Smooth muscle cell of the brain vasculature (primary cell): ENCODE data around the gene AMPD3.

Experiments
- DNase-seq: peaks from one replicate; pipeline ENCODE4 v3.0.0-alpha.2; 2012; ENCODE audit warnings: low read depth, low spot score

The AMPD3 gene

DNA sequence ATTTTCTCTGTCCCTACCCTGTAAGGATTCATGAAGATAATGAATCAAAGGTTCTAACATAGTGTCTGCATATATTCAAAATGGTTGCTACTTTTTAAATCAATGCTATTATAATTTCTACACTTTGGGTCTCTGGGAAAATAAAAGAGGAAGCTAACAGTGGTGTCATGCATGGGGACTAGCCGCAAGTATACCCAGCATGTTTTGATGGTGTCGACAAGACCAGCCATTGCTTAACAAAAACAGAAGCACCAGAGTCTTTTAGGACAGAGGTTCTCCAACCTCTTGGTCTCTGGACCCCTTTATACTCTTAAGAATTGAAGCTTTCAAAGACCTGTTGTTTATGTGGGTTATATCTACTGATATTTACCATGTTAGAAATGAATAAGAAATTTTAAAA, 48.2 kb downstream of the AMPD3 start:
- no peak for DNase-seq

- no peak for DNase-seq
Observed at GRCh38 chr11:10503777-10504480, 48.9 kb downstream of the AMPD3 start.

DNA sequence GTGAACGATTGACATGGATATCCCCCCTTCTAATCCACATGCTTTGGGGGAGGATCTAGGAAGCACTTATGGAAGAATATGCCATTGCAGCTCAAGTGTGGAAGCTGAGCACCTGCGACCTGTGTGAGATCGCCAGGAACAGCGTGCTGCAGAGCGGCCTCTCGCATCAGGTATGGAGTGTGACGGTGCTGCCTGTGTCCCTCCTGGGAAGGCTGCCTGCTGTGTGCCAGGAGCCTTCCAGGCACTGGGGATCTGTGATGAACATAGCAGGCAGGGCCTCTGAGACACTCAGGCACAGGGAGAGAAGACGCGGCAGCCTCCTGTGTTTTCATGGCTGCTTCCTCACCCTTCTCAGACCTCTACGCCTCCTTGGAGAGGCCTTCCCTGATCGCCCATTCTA, 49.4 kb downstream of the AMPD3 start:
- DNase-seq: no peak

DNA sequence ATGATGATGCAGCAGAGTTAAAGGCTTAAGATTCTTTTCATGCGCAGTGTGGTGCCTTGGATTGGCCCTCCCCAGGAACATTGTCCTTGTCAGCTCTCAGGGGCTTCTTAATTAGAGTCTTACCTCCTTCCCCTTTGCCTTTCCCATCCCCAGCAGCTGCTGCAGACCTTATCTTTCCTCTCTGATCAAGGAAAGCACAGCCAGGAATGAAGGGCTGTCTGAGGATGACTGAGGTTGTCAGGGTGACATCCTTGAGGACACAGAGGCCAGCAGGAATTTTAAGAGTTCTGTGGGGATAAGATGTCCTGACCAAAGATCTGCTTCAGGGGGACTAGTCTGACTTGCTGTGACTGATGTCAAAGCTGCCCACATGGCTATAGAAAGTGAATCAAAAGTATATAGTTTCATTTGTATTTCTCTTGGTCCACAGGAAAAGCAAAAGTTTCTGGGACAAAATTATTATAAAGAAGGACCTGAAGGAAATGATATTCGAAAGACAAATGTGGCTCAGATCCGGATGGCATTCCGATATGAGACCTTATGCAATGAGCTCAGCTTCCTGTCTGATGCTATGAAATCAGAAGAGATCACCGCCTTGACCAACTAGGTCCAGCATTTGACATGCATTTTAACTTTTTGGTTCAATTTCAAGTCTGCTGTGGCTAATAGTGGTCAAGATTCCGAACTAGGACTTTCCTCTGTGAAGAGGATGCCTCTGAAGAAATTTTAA, 50.4 kb downstream of the AMPD3 start:
- DNase-seq: no peak

- DNase-seq: no peak
Observed at GRCh38 chr11:10506008-10506370, 50.9 kb downstream of the AMPD3 start.

- DNase-seq: no peak
Observed at GRCh38 chr11:10511181-10511621, 56.1 kb downstream of the AMPD3 start.

DNA sequence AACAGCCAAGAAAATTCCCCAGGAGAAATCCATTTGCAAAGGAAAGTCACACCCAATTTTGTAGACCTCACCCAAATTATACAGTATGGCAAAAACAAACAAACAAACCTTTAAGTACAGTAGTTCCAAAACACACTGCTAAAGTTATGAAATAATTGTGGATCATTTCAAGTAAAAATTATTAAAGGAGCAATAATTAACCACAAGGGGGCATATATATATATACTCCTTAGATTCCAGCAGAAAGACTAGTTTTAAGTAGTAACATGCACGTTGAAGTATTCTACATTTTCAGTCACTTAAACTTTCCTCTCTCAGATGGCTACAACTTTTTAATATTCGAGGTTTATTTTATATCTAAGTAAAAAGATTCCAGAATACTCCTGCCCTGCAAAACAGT, 59.1 kb downstream of the AMPD3 start:
- DNase-seq: no peak

DNA sequence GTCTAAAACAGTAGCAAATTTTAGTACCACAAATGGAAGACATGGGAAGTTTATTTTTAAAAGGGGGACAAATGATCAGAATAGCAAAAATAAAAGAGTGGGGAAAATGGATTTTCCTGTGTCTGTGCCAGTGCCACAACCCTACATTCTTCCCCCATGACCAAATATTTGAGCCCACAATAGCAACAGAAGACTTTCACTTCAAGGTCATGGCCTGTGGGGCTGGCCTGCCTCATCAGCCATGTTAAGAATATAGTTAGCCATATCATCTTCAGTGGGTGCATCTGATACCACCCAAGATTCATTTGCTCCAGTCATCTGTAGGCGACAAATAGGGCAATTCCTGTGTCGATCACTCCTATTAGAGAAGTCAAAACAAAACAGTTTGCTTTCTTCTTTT, 59.6 kb downstream of the AMPD3 start:
- DNase-seq: no peak

DNA sequence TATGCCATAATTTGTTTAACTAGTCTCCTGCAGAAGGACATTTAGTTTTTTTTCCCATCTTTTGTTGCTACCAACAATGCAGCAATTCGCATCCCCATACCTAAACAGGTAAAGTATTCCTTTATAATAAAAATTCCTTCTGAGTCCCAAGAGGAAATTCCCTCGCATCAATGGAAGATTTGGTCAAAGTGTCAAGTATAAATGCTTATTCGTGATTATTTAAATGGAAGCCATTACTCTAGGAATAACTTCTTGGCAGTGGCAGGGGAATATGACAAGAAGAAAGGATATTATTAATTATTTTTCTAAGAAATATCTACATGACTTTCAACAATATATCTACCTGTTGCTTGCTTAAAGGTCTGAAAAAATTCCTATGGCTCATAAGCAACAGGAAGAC, 60.4 kb downstream of the AMPD3 start:
- DNase-seq: no peak

- no peak for DNase-seq
Observed at GRCh38 chr11:10518123-10518522, 63.1 kb downstream of the AMPD3 start.

GRCh38 chr11:10518891-10519290, 63.8 kb downstream of the AMPD3 start:
- DNase-seq: no peak

- DNase-seq: no peak
Observed at GRCh38 chr11:10519630-10520029, 64.6 kb downstream of the AMPD3 start.

GRCh38 chr11:10520562-10520961, 65.5 kb downstream of the AMPD3 start:
- DNase-seq: no peak

DNA sequence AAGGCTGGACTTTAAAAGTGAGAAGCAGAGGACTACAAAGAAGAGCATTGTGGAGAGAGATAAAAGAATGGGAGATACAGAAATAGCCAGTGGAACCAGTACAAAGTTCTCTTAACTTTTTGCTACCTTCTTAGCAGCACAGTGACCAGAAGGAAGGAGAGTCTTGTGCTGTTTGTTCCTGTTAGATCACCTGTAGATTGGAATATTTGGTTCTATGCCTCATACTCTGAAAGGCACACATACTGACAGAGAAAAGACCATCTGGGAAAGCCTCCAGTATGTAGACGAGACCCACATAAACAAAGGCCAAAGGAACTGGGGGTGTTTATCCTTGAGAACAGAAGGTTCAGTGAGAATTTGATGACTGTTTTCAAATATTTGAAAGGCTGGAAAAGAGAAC, 67.2 kb downstream of the AMPD3 start:
- DNase-seq: no peak

- DNase-seq: no peak
Observed at GRCh38 chr11:10522921-10523320, 67.9 kb downstream of the AMPD3 start.

GRCh38 chr11:10524471-10524870, 69.4 kb downstream of the AMPD3 start:
- no peak for DNase-seq

DNA sequence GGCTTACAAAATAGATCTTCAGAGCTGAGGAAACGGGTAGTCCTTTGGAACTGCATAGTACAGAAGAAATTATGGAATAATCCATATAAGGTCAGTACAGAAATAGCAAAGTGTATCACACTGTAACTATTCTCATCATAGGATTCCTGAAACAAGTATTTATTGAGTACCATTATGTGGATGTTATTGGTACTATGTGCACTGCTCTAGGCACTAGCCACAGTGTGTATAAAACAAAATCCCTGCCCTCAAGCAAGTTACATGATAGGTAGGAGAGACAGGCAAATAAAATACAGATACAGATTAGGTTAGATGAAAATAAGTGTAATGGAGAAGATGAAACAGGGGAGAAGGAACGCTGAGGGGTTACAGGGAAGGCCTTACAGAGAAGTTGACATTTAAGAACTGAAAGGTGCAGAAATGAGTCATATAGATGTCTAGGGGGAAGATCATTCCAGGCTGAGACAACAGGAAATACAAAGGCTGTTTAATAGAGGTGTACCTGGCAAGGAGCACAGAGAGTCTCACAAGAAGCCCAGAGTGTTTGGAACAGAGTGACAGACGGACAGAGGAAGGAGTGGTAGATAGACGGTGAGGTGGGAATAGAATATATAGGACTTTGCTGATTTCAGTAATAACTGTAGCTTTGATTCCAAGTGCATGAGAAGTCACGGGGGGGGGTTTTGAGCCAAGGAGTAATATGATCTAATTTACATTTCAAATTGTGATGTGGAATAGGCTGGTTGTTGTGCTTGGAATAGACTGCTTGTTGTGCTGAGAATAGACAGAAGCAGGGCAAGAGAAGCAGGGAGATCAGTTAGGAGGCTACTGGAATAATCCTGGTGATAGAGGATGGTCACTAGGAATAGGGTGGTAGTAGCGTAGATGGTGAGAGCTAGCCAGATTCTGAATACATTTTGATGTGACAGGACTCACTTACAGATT, 72.2 kb downstream of the AMPD3 start:
- DNase-seq: no peak

DNA sequence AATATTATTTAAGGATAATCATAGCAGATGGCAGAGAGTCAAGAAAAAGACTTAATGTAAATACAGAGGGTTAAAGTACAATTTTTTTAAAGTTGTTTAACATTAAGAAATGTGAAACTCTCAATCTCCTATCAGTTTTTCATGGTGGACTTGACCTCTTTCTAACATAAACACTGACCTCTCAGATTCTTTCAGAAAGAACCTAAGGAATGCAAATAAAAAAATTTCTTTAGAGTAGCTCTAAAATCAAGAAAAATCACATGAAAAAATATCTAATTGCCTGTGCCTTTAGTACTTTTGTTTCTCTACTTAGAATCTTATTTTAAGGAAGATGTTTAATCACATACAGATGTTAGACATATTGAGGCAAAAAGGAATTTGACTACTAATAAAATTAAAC, 73.1 kb downstream of the AMPD3 start:
- DNase-seq: no peak

GRCh38 chr11:10529279-10529678, 74.2 kb downstream of the AMPD3 start:
- DNase-seq: no peak

- DNase-seq: no peak
Observed at GRCh38 chr11:10532526-10532925, 77.5 kb downstream of the AMPD3 start.

- no peak for DNase-seq
Observed at GRCh38 chr11:10533323-10533722, 78.3 kb downstream of the AMPD3 start.

DNA sequence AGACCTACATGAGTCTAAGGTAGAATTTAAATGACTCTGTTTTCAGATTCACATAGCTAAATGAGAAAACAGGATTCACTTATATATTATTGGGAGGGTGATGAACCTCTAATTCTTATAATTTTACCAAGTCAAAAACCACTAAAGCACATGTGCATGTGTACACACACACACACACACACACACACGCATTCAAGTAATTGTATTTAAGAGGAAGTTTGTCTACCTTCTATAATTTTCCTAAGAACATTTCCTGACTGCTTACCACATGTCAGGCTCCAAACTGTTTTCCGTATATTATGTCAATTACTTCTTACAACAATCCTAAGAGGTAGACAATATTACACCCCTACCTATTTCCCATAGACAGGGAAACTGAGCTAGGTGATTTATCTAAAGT, 79.3 kb downstream of the AMPD3 start:
- no peak for DNase-seq
